ENCODE results near the gene SDCCAG8.

SDCCAG8 gene

DNA sequence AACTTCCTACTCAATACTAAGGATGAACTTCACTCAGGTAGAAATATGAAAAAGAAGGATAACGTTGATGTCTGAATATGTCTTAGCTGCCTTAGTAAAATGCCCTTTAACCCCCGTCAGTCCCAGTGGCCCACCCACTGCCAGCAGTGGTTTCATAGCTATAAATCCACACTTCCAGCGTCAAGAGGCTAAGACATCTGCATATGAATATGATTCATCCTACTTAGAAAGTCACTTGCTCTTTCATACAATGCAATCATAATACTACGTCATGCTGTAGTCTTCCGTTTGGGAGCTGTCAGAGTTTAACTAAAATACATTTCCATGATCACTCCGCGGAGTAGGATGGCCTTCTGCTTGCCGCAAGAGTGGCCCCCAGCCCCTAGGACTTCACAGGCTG is 247.3 kb downstream of the SDCCAG8 start:
- TF ChIP-seq CTCF (IDR thresholded peaks at IDR 0.05) = no peak

GRCh38 chr1:243505986-243506689 is 250.3 kb downstream of the SDCCAG8 start:
- Mint-ChIP-seq H3K9me3 (no peaks in the 10 kb centered on the region), H3K4me1 (peaks cover 21% of the 10 kb centered on the region), H3K36me3 (ENCODE audit: low read depth) (peaks cover 45% of the 10 kb centered on the region), H3K27me3 (ENCODE audit: low read depth, poor library complexity) (no peaks in the 10 kb centered on the region), H3K27ac (no peak overlapping the region), H3K4me3 (no peak overlapping the region)
- TF ChIP-seq CTCF (IDR thresholded peaks at IDR 0.05) = no peak
- DNase-seq = no peak

More for the DNA sequence above, 247.3 kb downstream of the SDCCAG8 start:
- Mint-ChIP-seq H3K4me1 (peaks cover 17% of the 10 kb centered on the region), H3K4me3 (no peak overlapping the region), H3K9me3 (no peaks in the 10 kb centered on the region), H3K27me3 (ENCODE audit: low read depth, poor library complexity) (no peaks in the 10 kb centered on the region), H3K27ac (no peak overlapping the region), H3K36me3 (ENCODE audit: low read depth) (peaks cover 46% of the 10 kb centered on the region)
- DNase-seq = no peak

GRCh38 chr1:243507001-243507671 is 251.3 kb downstream of the SDCCAG8 start:
- Mint-ChIP-seq H3K9me3 (no peaks in the 10 kb centered on the region), H3K4me3 (no peak overlapping the region), H3K4me1 (peaks cover 21% of the 10 kb centered on the region), H3K36me3 (ENCODE audit: low read depth) (peaks cover 54% of the 10 kb centered on the region), H3K27ac (no peak overlapping the region), H3K27me3 (ENCODE audit: low read depth, poor library complexity) (no peaks in the 10 kb centered on the region)
- no peak for DNase-seq
- TF ChIP-seq CTCF (IDR thresholded peaks at IDR 0.05) = no peak

- Mint-ChIP-seq H3K27me3 (ENCODE audit: low read depth, poor library complexity) (no peaks in the 10 kb centered on the region), H3K36me3 (ENCODE audit: low read depth) (peaks cover 47% of the 10 kb centered on the region), H3K4me3 (no peak overlapping the region), H3K27ac (no peak overlapping the region), H3K9me3 (no peaks in the 10 kb centered on the region), H3K4me1 (peaks cover 21% of the 10 kb centered on the region)
- no peak for DNase-seq
- no peak for TF ChIP-seq CTCF (IDR thresholded peaks at IDR 0.05)
Measured at GRCh38 chr1:243507672-243508302, 251.9 kb downstream of the SDCCAG8 start.

DNA sequence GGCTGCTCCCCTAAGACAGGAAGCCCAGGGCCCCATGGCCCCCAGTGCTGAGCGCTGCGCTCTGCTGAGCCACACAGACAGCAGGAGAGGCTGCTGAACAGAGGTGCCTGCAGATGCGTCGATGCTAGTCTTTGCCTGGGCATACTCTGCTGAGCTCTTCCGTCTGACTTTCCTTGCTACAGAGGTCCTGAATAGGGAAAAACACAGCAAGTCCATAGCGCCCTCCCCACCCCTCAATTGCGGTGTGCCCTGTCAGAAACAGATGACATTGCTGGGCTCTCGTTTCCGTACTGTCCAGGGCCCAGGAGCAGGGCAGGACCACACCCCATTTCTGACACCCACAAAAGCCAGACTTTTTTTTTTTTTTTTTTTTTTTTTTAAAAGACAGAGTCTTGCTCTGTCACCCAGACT is 252.5 kb downstream of the SDCCAG8 start:
- Mint-ChIP-seq H3K9me3 (no peaks in the 10 kb centered on the region), H3K36me3 (ENCODE audit: low read depth) (peaks cover 42% of the 10 kb centered on the region), H3K27me3 (ENCODE audit: low read depth, poor library complexity) (no peaks in the 10 kb centered on the region), H3K4me3 (no peak overlapping the region), H3K27ac (peak overlapping the region; percentile 92), H3K4me1 (peaks cover 21% of the 10 kb centered on the region)
- no peak for DNase-seq
- TF ChIP-seq CTCF (IDR thresholded peaks at IDR 0.05) = no peak
